ENCODE data around the gene SHISAL2A. TPM values are rescaled to one million over a fixed set of nuclear protein-coding genes. Genes with fewer than 3 reads are reported as not detected.
"Not testable (repeated sequence)": the region's sequence is repeated elsewhere in the genome, so short reads cannot be mapped to it uniquely, and the experiment has no call there.

The SHISAL2A gene
- total RNA-seq, 1 experiment from 2014 or later, result not detected

GRCh38 chr1:52668711-52669110 lies 35.7 kb downstream of the SHISAL2A start:
- H3K36me3 ChIP-seq, result no peaks in the 10 kb centered on the region
- no peaks in the 10 kb centered on the region for H3K9me3 ChIP-seq
- peak; percentile 87 for DNase-seq
- H3K27me3 ChIP-seq, result no peaks in the 10 kb centered on the region
- H3K4me3 ChIP-seq, result no peak overlapping the region

GRCh38 chr1:52669696-52670095 lies 36.7 kb downstream of the SHISAL2A start:
- no peak overlapping the region for H3K4me3 ChIP-seq
- no peak for DNase-seq
- no peaks in the 10 kb centered on the region for H3K9me3 ChIP-seq
- H3K27me3 ChIP-seq, result no peaks in the 10 kb centered on the region
- H3K36me3 ChIP-seq, result no peaks in the 10 kb centered on the region

GRCh38 chr1:52670604-52671003 lies 37.6 kb downstream of the SHISAL2A start:
- Histone ChIP-seq H3K4me3 (no peak overlapping the region), H3K9me3 (no peaks in the 10 kb centered on the region), H3K27me3 (no peaks in the 10 kb centered on the region), H3K36me3 (no peaks in the 10 kb centered on the region)
- DNase-seq, result no peak

- DNase-seq, result peak; percentile 11
- Histone ChIP-seq H3K4me3 (no peak overlapping the region), H3K27me3 (no peaks in the 10 kb centered on the region), H3K9me3 (no peaks in the 10 kb centered on the region), H3K36me3 (no peaks in the 10 kb centered on the region)
Measured at GRCh38 chr1:52672946-52673345, 40.0 kb downstream of the SHISAL2A start.

GRCh38 chr1:52673513-52673912 lies 40.5 kb downstream of the SHISAL2A start:
- no peak overlapping the region for H3K4me3 ChIP-seq
- no peaks in the 10 kb centered on the region for H3K27me3 ChIP-seq
- H3K9me3 ChIP-seq, result no peaks in the 10 kb centered on the region
- no peak for DNase-seq
- H3K36me3 ChIP-seq, result no peaks in the 10 kb centered on the region

GRCh38 chr1:52674497-52675384 lies 41.8 kb downstream of the SHISAL2A start:
- DNase-seq, result peak; percentile 19

GRCh38 chr1:52676249-52676903 lies 43.4 kb downstream of the SHISAL2A start:
- H3K27me3 ChIP-seq, result no peaks in the 10 kb centered on the region
- H3K36me3 ChIP-seq, result no peaks in the 10 kb centered on the region
- DNase-seq, result no peak
- no peaks in the 10 kb centered on the region for H3K9me3 ChIP-seq
- no peak overlapping the region for H3K4me3 ChIP-seq

More at GRCh38 chr1:52674497-52675384, 41.8 kb downstream of the SHISAL2A start:
- H3K9me3 ChIP-seq, result no peaks in the 10 kb centered on the region
- H3K36me3 ChIP-seq, result no peaks in the 10 kb centered on the region
- H3K4me3 ChIP-seq, result no peak overlapping the region
- no peaks in the 10 kb centered on the region for H3K27me3 ChIP-seq

- H3K9me3 ChIP-seq, result no peaks in the 10 kb centered on the region
- no peak overlapping the region for H3K4me3 ChIP-seq
- no peaks in the 10 kb centered on the region for H3K27me3 ChIP-seq
- no peak for DNase-seq
- H3K36me3 ChIP-seq, result no peaks in the 10 kb centered on the region
Measured at GRCh38 chr1:52677076-52677806, 44.3 kb downstream of the SHISAL2A start.

- Histone ChIP-seq H3K4me3 (no peak overlapping the region), H3K27me3 (no peaks in the 10 kb centered on the region), H3K36me3 (peaks cover 1% of the 10 kb centered on the region; the same call in 1 of the 2 replicates), H3K9me3 (no peaks in the 10 kb centered on the region)
- DNase-seq, result no peak
Measured at GRCh38 chr1:52679048-52679447, 46.1 kb downstream of the SHISAL2A start.

GRCh38 chr1:52679498-52679897 lies 46.5 kb downstream of the SHISAL2A start:
- H3K36me3 ChIP-seq, result peaks cover 5% of the 10 kb centered on the region; the same call in 1 of the 2 replicates
- H3K27me3 ChIP-seq, result no peaks in the 10 kb centered on the region
- no peaks in the 10 kb centered on the region for H3K9me3 ChIP-seq
- H3K4me3 ChIP-seq, result no peak overlapping the region
- no peak for DNase-seq

- Histone ChIP-seq H3K27me3 (no peaks in the 10 kb centered on the region), H3K9me3 (no peaks in the 10 kb centered on the region), H3K36me3 (peaks cover 12% of the 10 kb centered on the region), H3K4me3 (no peak overlapping the region)
- DNase-seq, result no peak
Measured at GRCh38 chr1:52680353-52680752, 47.4 kb downstream of the SHISAL2A start.

- H3K27me3 ChIP-seq, result no peaks in the 10 kb centered on the region
- no peak overlapping the region for H3K4me3 ChIP-seq
- no peak for DNase-seq
- H3K9me3 ChIP-seq, result no peaks in the 10 kb centered on the region
- peaks cover 20% of the 10 kb centered on the region for H3K36me3 ChIP-seq
Measured at GRCh38 chr1:52681136-52681535, 48.2 kb downstream of the SHISAL2A start.

- DNase-seq, result no peak
- H3K9me3 ChIP-seq, result no peaks in the 10 kb centered on the region
- H3K36me3 ChIP-seq, result peaks cover 42% of the 10 kb centered on the region
- H3K27me3 ChIP-seq, result no peaks in the 10 kb centered on the region
- H3K4me3 ChIP-seq, result no peak overlapping the region
Measured at GRCh38 chr1:52683367-52683940, 50.5 kb downstream of the SHISAL2A start.

GRCh38 chr1:52684545-52684944 lies 51.6 kb downstream of the SHISAL2A start:
- Histone ChIP-seq H3K9me3 (no peaks in the 10 kb centered on the region), H3K27me3 (no peaks in the 10 kb centered on the region), H3K36me3 (peaks cover 47% of the 10 kb centered on the region), H3K4me3 (no peak overlapping the region)
- DNase-seq, result no peak

GRCh38 chr1:52686261-52686751 lies 53.3 kb downstream of the SHISAL2A start:
- H3K36me3 ChIP-seq, result peaks cover 58% of the 10 kb centered on the region
- not testable (repeated sequence) for H3K9me3 ChIP-seq, H3K27me3 ChIP-seq, H3K4me3 ChIP-seq
- DNase-seq, result peak; percentile 31

GRCh38 chr1:52686830-52687229 lies 53.9 kb downstream of the SHISAL2A start:
- no peak for DNase-seq
- Histone ChIP-seq H3K36me3 (peaks cover 61% of the 10 kb centered on the region), H3K9me3 (no peaks in the 10 kb centered on the region), H3K4me3 (no peak overlapping the region), H3K27me3 (no peaks in the 10 kb centered on the region)

GRCh38 chr1:52691821-52692220 lies 58.9 kb downstream of the SHISAL2A start:
- Histone ChIP-seq H3K9me3 (no peaks in the 10 kb centered on the region), H3K4me3 (no peak overlapping the region), H3K27me3 (no peaks in the 10 kb centered on the region), H3K36me3 (peaks cover 58% of the 10 kb centered on the region)
- DNase-seq, result no peak

All from MG63 (cell line).